Measurements from ENCODE around the gene JAK3. TPM values are rescaled to one million over a fixed set of nuclear protein-coding genes. Genes with fewer than 3 reads are reported as not detected.

Gene JAK3
- polyA plus RNA-seq, 3 donors, result 13.8 to 44.6 (median 34.0) TPM

Small RNA genes within 50 kb of the gene (small RNA-seq; reads per million reads assigned to genes)
- not detected for gene SNORA68 (ENCODE audit: insufficient read length, low read depth)

Other genes with a start within 250 kb of the JAK3 start
- under 1 TPM in 1 of 3 donors, not detected in 2; 0.01 TPM for gene UNC13A, start 159.6 kb downstream of the JAK3 start, polyA plus RNA-seq
- gene MAP1S, start 128.5 kb downstream of the JAK3 start, polyA plus RNA-seq, result 10 to 100 TPM; 24.5 to 28.3 (median 27.5) TPM
- 10 to 100 TPM; 11.4 to 32.0 (median 13.4) TPM for gene FCHO1, start 96.5 kb downstream of the JAK3 start, polyA plus RNA-seq
- gene B3GNT3, start 52.8 kb downstream of the JAK3 start, polyA plus RNA-seq, result not detected
- gene INSL3, start 26.5 kb downstream of the JAK3 start, polyA plus RNA-seq, result 1 to 10 TPM in 1 of 3 donors, under 1 TPM in 2; 0.25 to 1.7 (median 0.64) TPM
- gene RPL18A, start 11.9 kb upstream of the JAK3 start, polyA plus RNA-seq, result 1,000 to 10,000 TPM; 1,189 to 1,285 (median 1,268) TPM
- gene SLC5A5, start 24.0 kb upstream of the JAK3 start, polyA plus RNA-seq, result under 1 TPM in 1 of 3 donors, not detected in 2; 0.03 TPM
- gene CCDC124, start 85.0 kb upstream of the JAK3 start, polyA plus RNA-seq, result 10 to 100 TPM; 29.7 to 66.3 (median 29.7) TPM
- gene KCNN1, start 119.1 kb upstream of the JAK3 start, polyA plus RNA-seq, result not detected
- 10 to 100 TPM; 13.8 to 99.8 (median 23.9) TPM for gene ARRDC2, start 160.2 kb upstream of the JAK3 start, polyA plus RNA-seq
- gene IL12RB1, start 239.0 kb upstream of the JAK3 start, polyA plus RNA-seq, result 10 to 100 TPM in 1 of 3 donors, 1 to 10 TPM in 2; 7.8 to 17.5 (median 7.9) TPM
- gene MAST3, start 249.8 kb upstream of the JAK3 start, polyA plus RNA-seq, result 10 to 100 TPM in 2 of 3 donors, 1 to 10 TPM in 1; 6.8 to 34.0 (median 12.4) TPM